ENCODE results near the gene CIAPIN1.

CIAPIN1 gene

DNA sequence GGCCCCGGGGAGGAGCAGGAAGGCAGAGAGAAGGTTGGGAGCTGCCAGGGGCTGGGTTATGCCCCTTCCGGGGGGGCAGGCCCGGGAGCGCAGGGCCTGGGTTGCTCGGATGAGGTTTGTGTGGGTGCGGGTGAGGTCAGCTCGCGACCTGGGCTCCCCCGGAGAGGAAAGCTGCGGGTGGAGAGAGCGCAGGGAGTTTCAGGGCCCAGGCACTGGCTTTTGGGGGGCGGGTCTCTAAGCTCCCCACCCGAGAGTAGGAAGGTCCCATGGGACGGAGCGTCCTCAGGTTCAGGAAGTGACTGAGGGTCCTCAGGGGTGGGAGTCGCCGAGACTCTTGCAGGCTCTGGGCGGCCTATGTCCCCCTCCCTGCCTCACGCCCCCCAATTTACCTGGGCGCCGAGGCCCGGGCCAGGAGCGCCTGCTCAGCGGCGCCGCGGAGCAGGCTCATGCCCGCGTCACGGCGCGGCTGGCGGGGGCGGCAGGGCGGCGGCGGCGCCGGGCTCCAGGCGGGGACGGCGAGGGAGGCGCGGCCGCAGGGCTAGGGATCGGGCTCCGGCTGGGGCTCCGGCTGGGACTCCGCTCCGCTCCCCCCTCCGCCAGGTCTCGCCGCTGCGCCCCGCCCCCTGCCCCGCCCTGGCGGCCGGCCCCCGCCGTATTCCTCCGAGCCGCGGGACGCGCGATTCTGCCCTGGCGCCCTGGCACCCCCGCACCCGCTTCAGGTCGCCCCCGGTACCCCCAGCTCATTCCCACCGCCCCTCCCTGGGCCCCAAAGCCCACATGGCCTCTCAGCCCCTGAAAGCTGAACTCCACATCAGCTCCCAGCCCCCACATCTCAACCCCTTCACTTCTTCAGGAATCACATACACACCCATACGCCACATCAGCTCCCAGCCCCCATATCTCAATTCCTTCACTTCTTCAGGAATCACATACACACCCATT, 39.0 kb upstream of the CIAPIN1 start, which contains the start of gene DOK4:
Gene DOK4 (minus strand): TSS at position 578 of the 942 bp plus-strand sequence. CDS start 6,986 bp downstream, outside the sequence.
- TF ChIP-seq, protein P1, sequence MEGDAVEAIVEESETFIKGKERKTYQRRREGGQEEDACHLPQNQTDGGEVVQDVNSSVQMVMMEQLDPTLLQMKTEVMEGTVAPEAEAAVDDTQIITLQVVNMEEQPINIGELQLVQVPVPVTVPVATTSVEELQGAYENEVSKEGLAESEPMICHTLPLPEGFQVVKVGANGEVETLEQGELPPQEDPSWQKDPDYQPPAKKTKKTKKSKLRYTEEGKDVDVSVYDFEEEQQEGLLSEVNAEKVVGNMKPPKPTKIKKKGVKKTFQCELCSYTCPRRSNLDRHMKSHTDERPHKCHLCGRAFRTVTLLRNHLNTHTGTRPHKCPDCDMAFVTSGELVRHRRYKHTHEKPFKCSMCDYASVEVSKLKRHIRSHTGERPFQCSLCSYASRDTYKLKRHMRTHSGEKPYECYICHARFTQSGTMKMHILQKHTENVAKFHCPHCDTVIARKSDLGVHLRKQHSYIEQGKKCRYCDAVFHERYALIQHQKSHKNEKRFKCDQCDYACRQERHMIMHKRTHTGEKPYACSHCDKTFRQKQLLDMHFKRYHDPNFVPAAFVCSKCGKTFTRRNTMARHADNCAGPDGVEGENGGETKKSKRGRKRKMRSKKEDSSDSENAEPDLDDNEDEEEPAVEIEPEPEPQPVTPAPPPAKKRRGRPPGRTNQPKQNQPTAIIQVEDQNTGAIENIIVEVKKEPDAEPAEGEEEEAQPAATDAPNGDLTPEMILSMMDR (IDR thresholded peaks at IDR 0.05): no peak
- Histone ChIP-seq H3K9me3 (no peaks in the 10 kb centered on the region), H3K4me3 (ENCODE audit: low read depth in 1 of 2, low read length in 1 of 2) (peak within 1 kb of the TSS; percentile 64 to 70), H3K27me3 (peaks cover 24% of the 10 kb centered on the region), H3K4me1 (ENCODE audit: control insufficient read depth in 1 of 2, insufficient read depth in 1 of 2, low read depth in 1 of 2, low read length in 1 of 2) (peaks cover 10% of the 10 kb centered on the region in 2 experiments), H3K36me3 (no peaks in the 10 kb centered on the region), H3K27ac (no peak within 1 kb of the TSS)

DNA sequence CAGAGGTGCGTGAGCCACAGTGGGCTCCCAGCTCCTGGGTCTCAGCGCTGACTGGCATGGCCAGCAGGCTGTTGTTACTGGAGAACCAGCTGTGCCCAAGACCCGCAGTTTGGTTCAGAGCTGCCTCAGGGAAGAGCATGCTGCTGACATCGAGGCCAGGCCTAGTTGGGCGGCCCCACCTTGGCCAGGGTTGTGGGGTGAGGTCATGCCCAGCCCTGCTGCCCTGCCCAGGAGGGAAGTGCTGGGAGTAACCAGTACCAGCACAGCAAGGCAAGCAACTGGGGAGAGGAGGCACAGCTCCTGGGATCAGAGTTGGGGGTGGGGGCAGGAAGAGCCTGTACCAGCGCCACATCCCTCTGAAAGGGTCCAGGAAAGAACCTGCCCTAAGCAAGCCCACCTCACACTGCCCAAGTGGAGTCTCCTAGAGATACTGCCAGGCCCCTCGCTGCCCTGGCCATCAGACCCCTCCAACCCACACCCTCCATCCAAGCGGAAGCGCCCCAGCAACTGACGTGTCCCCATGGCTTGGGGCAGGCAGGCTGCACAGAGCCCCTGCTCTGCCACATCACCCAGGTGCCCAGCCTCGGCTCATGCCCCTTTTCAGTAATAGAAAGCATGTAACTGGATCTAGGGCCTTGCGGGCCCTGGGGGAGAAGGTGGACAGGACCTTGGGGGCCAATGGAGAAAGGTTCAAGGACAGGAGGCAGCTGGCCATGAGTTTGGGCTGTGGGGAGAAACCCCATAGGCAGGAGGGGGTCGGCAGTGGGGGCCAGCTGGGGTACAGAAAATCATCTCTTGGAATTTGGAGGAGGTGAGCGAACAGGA, 38.1 kb upstream of the CIAPIN1 start:
- no peaks in the 10 kb centered on the region for H3K9me3 ChIP-seq
- TF ChIP-seq, protein P1 (IDR thresholded peaks at IDR 0.05): no peak
- H3K4me3 ChIP-seq (ENCODE audit: low read depth in 1 of 2, low read length in 1 of 2): peak overlapping the region; percentile 64 to 70
- H3K27me3 ChIP-seq: peaks cover 26% of the 10 kb centered on the region
- H3K36me3 ChIP-seq: no peaks in the 10 kb centered on the region
- H3K4me1 ChIP-seq (ENCODE audit: control insufficient read depth in 1 of 2, insufficient read depth in 1 of 2, low read depth in 1 of 2, low read length in 1 of 2): peaks cover 10% of the 10 kb centered on the region in 2 experiments
- H3K27ac ChIP-seq: no peak overlapping the region

DNA sequence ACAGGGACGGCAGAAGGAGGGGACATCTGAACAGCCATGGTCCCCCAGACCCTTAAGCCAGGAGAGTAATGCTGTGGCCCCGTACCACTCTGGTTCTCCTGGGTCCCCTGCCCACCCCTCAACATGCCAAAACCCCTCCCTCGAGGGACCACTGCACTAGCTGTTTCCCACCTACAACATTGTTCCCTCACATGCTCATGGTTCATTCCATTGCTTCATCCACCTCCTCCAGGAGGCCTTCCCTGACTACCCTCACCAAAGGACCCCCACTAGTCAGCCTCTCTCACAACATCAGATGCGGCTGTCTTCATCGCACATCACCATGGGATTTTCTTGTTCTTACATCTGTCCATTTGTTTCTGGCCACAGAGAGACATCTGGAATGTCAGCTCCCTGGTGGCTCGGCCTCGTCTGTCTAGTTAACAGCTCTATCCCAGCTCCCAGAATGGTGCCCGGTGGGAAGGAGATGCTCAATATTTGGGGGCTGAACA, 37.4 kb upstream of the CIAPIN1 start:
- peaks cover 11 to 14% of the 10 kb centered on the region in 2 experiments for H3K4me1 ChIP-seq (ENCODE audit: control insufficient read depth in 1 of 2, insufficient read depth in 1 of 2, low read depth in 1 of 2, low read length in 1 of 2)
- TF ChIP-seq, protein P1 (IDR thresholded peaks at IDR 0.05): no peak
- no peak overlapping the region for H3K27ac ChIP-seq
- H3K36me3 ChIP-seq: no peaks in the 10 kb centered on the region
- H3K4me3 ChIP-seq (ENCODE audit: low read depth in 1 of 2, low read length in 1 of 2): no peak overlapping the region
- H3K9me3 ChIP-seq: no peaks in the 10 kb centered on the region
- peaks cover 33% of the 10 kb centered on the region for H3K27me3 ChIP-seq

DNA sequence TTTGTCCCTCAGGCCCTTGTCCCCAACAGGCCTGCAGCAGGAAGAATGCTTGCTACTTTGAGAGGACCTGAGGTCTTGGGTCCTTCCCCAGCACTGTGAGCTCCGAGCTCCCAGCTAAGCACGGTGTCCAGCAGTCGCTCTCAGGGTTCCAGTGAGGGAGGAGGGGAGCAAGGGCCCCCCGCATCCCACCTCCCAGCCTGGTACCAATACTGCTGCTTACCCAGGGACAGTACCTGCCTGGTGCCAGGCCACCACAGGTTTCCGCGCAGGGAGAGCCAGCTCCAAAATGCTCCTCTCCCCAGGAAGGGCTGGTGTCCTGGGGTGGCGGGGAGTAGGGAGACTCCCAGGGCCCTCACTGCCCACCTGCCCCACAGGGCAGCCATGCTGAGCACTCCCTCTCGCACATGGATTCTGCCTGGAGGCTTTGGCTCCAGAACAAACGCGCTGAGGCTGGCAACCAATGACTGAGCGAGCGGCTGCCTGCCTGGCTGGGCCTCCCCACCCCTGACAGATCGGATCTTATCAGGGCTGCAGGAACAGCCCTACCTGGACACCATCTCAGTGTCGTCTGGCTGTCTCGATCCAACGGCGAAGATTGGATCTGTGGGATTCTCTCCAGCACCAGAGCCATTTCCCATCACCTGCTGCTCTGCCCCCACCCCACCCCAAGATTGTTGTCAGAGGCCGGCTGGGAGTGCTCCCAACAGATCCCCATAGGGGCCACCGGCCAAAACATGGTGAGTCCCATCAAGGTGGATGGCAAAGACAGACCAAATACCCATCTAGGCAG, 36.7 kb upstream of the CIAPIN1 start:
- Histone ChIP-seq H3K27ac (no peak overlapping the region), H3K36me3 (no peaks in the 10 kb centered on the region), H3K4me1 (ENCODE audit: control insufficient read depth in 1 of 2, insufficient read depth in 1 of 2, low read depth in 1 of 2, low read length in 1 of 2) (peaks cover 18 to 20% of the 10 kb centered on the region in 2 experiments), H3K27me3 (peaks cover 39% of the 10 kb centered on the region), H3K9me3 (no peaks in the 10 kb centered on the region), H3K4me3 (ENCODE audit: low read depth in 1 of 2, low read length in 1 of 2) (no peak overlapping the region)
- TF ChIP-seq, protein P1 (IDR thresholded peaks at IDR 0.05): no peak

Data from neutrophil (primary cell).